Inflammatory macrophage treated with lipopolysaccharide for 4 hours (primary cell): ENCODE measurements around the gene HADH.
"Not testable (repeated sequence)": the region's sequence is repeated elsewhere in the genome, so short reads cannot be mapped to it uniquely, and the experiment has no call there.

Experiments
- DNase-seq: peaks from one replicate; pipeline ENCODE4 v3.0.0-alpha.2; 2020

HADH gene

GRCh38 chr4:107989537-107990386, at the start of gene HADH:
Gene HADH (plus strand): TSS chr4:107989889. CDS start chr4:107989933, 44 bp downstream.
- peak; percentile 94 for DNase-seq

GRCh38 chr4:107945809-107946208, 43.9 kb upstream of the HADH start:
- DNase-seq = no peak

- DNase-seq = no peak
These were observed 38.7 kb upstream of the HADH start for GRCh38 chr4:107950746-107951540.

- no peak for DNase-seq
These were observed 38.1 kb upstream of the HADH start for GRCh38 chr4:107951551-107951950.

GRCh38 chr4:107956011-107956410, 33.7 kb upstream of the HADH start:
- no peak for DNase-seq

GRCh38 chr4:107966903-107967302, 22.8 kb upstream of the HADH start:
- no peak for DNase-seq

- not testable (repeated sequence) for DNase-seq
These were observed 22.2 kb upstream of the HADH start for GRCh38 chr4:107967519-107967918.

GRCh38 chr4:107967921-107968320, 21.8 kb upstream of the HADH start:
- DNase-seq = not testable (repeated sequence)

GRCh38 chr4:107970063-107970798, 19.5 kb upstream of the HADH start:
- DNase-seq = no peak

- no peak for DNase-seq
These were observed 17.1 kb upstream of the HADH start for GRCh38 chr4:107972605-107973004.

- DNase-seq = no peak
These were observed 15.2 kb upstream of the HADH start for GRCh38 chr4:107974523-107974922.

GRCh38 chr4:107977482-107977881, 12.2 kb upstream of the HADH start:
- no peak for DNase-seq

- no peak for DNase-seq
These were observed 11.6 kb upstream of the HADH start for GRCh38 chr4:107977966-107978705.

GRCh38 chr4:107978716-107979451, 10.8 kb upstream of the HADH start:
- no peak for DNase-seq

- peak; percentile 44 for DNase-seq
These were observed 1.6 kb upstream of the HADH start for GRCh38 chr4:107987916-107988762.

GRCh38 chr4:107988763-107989035, 990 bp upstream of the HADH start:
- no peak for DNase-seq

- no peak for DNase-seq
These were observed 540 bp upstream of the HADH start for GRCh38 chr4:107989162-107989536.

- no peak for DNase-seq
These were observed 2.4 kb downstream of the HADH start for GRCh38 chr4:107991945-107992630.

- no peak for DNase-seq
These were observed 4.3 kb downstream of the HADH start for GRCh38 chr4:107993969-107994368.

GRCh38 chr4:107994894-107995293, 5.2 kb downstream of the HADH start:
- DNase-seq = no peak
